Spleen (tissue), 11 donors: Measurements from ENCODE around the gene NTNG1. TPM values are rescaled to one million over a fixed set of nuclear protein-coding genes. Genes with fewer than 3 reads are reported as not detected.

Experiments used
- DNase-seq: peaks from one replicate; pipeline ENCODE4 v3.0.0-alpha.2; 2020
- H3K27ac ChIP-seq, 8 donors: fragments of 200-600 bp; sonication (generic) in 7 of 8; 1 replicate in 4 of 8; 2 replicates in 4 of 8; pipeline versions ENCODE4 v1.5.0 to v1.8.0; 2016 to 2021; ENCODE audit warnings: inconsistent platforms in 4 of 8, mild to moderate bottlenecking in 4 of 8, moderate library complexity in 1 of 8
- H3K27me3 ChIP-seq, 7 donors: fragments of 200-600 bp; sonication (generic) in 6 of 7; replicated peaks in 1 of 7; 1 replicate in 4 of 7; 2 replicates in 3 of 7; pipeline versions ENCODE4 v1.5.0 to v1.8.0; 2016 to 2021; ENCODE audit warnings: inconsistent platforms in 3 of 7, mild to moderate bottlenecking in 1 of 7
- H3K36me3 ChIP-seq, 6 donors: fragments of 200-600 bp; sonication (generic) in 5 of 6; 1 replicate in 4 of 6; 2 replicates in 2 of 6; pipeline versions ENCODE4 v1.5.0 to v1.8.0; 2016 to 2021; ENCODE audit warnings: inconsistent platforms in 2 of 6
- H3K4me1 ChIP-seq, 6 donors: fragments of 200-600 bp; sonication (generic) in 5 of 6; 1 replicate in 3 of 6; 2 replicates in 3 of 6; pipeline versions ENCODE4 v1.5.0 to v1.8.0; 2016 to 2021; ENCODE audit warnings: inconsistent platforms in 3 of 6
- H3K4me3 ChIP-seq, 8 donors: fragments of 200-600 bp; sonication (generic) in 7 of 8; 1 replicate in 4 of 8; 2 replicates in 4 of 8; pipeline versions ENCODE4 v1.5.0 to v1.8.0; 2016 to 2021; ENCODE audit warnings: inconsistent platforms in 4 of 8, mild to moderate bottlenecking in 4 of 8, moderate library complexity in 2 of 8
- H3K9me3 ChIP-seq, 8 donors: fragments of 200-600 bp; sonication (generic) in 7 of 8; 1 replicate in 4 of 8; 2 replicates in 4 of 8; pipeline versions ENCODE4 v1.5.0 to v1.8.0; 2016 to 2021; ENCODE audit warnings: inconsistent platforms in 4 of 8
- CTCF ChIP-seq, 11 experiments: fragments of 200-600 bp in 7 of 11; fragments of 450-650 bp in 4 of 11; sonication (generic) in 4 of 11; IDR thresholded peaks in 8 of 11; conservative IDR thresholded peaks in 3 of 11; 1 replicate in 7 of 11; 2 replicates in 4 of 11; pipeline versions ENCODE4 v1.4.0 to v1.8.0; 2016 to 2021; ENCODE audit warnings: antibody characterized with exemption in 11 of 11, inconsistent platforms in 4 of 11, mild to moderate bottlenecking in 1 of 11
- POLR2A ChIP-seq, 3 donors: fragments of 450-650 bp; IDR thresholded peaks; one replicate each; pipeline ENCODE4 v1.5.1; 2017; ENCODE audit warnings: antibody characterized with exemption in 3 of 3, mild to moderate bottlenecking in 1 of 3
- POLR2AphosphoS5 ChIP-seq, 3 donors: sonication (generic); formaldehyde crosslinking; IDR thresholded peaks; one replicate each; pipeline ENCODE4 v1.5.1; 2017; ENCODE audit warnings: antibody characterized with exemption in 3 of 3
- WGBS, 5 donors: extraction: QIAGEN DNeasy Blood & Tissue Kit in 3 of 5; methylation state at CpG; one replicate each; pipeline versions ENCODE4 v1.1.5 to v1.1.7; 2013 to 2018; 5-methylcytosine and 5-hydroxymethylcytosine counted together
- intact Hi-C: fragments of 100-400 bp; cut with DNase I; formaldehyde crosslinking; loops from one replicate; pipeline ENCODE4 v1.15.0; 2023; ENCODE audit warnings: low total_unique reads
- polyA plus RNA-seq, 3 donors: library from polyadenylated mRNA; stranded (reverse); fragments of 200-250 nt; gene quantifications; one replicate each; pipeline ENCODE4 v1.2.1, GENCODE V29; 2013
- total RNA-seq, 7 donors: library from RNA; depleted of rRNA in 3 of 7; stranded (reverse); fragments of >200 nt in 3 of 7; fragmentation: NEBNext Ultra II Directional in 4 of 7; extraction: Animal tissue kit (Norgen Biotek cat#: 25700) in 4 of 7; gene quantifications; one replicate each; pipeline versions ENCODE4 v1.1.0 to v1.2.1, GENCODE V29; 2016 to 2021
- donor health status: healthy with polysubstance abuse.
- donor health status: DM: no; HTN: no; CAD: no; lungs with moderate emphysema.
- donor health status: DM: no; HTN: no; CAD: no.
- donor health status: Bipolar disorder and iron deficiency.
- donor health status: healthy.
- donor health status: DM: no; HTN: no; CAD: no.
- donor health status: DM: yes; HTN: yes; CAD: no.

The NTNG1 gene
- total and polyA plus RNA-seq, 10 donors = 0.11 to 2.0 (median 1.1) TPM

- TF ChIP-seq POLR2A (IDR thresholded peaks at IDR 0.05) (no peak), CTCF (IDR thresholded peaks at IDR 0.05 in 8 of 11, conservative IDR thresholded peaks at IDR 0.05 in 3 of 11) (no peak), POLR2AphosphoS5 (IDR thresholded peaks at IDR 0.05) (no peak)
- 20 to 52% (median 42%) methylated on average over 5 of the region's 5 CpGs for WGBS, 5 donors
- no peaks in the 10 kb centered on the region for H3K4me1 ChIP-seq
- no peaks in the 10 kb centered on the region for H3K27me3 ChIP-seq
- H3K36me3 ChIP-seq = no peaks in the 10 kb centered on the region
- no peak for DNase-seq
- intact Hi-C loops = no loop called here
- no peak overlapping the region for H3K4me3 ChIP-seq
- no peaks in the 10 kb centered on the region for H3K9me3 ChIP-seq
- H3K27ac ChIP-seq = no peak overlapping the region
These were observed 40.6 kb downstream of the NTNG1 start for GRCh38 chr1:107181253-107181969.

- intact Hi-C loops = no loop called here
- DNase-seq = no peak
- Histone ChIP-seq H3K27ac (no peak overlapping the region), H3K27me3 (no peaks in the 10 kb centered on the region), H3K9me3 (no peaks in the 10 kb centered on the region), H3K4me3 (no peak overlapping the region), H3K36me3 (no peaks in the 10 kb centered on the region), H3K4me1 (no peaks in the 10 kb centered on the region)
- TF ChIP-seq POLR2AphosphoS5 (IDR thresholded peaks at IDR 0.05) = no peak
- TF ChIP-seq CTCF (IDR thresholded peaks at IDR 0.05 in 8 of 11, conservative IDR thresholded peaks at IDR 0.05 in 3 of 11) = no peak
- no peak for TF ChIP-seq POLR2A (IDR thresholded peaks at IDR 0.05)
- WGBS, 5 donors = 61 to 79% (median 70%) methylated on average over 4 of the region's 4 CpGs
These were observed 42.2 kb downstream of the NTNG1 start for GRCh38 chr1:107183011-107183410.

GRCh38 chr1:107184888-107185287 is 44.0 kb downstream of the NTNG1 start:
- Histone ChIP-seq H3K27ac (no peak overlapping the region), H3K4me1 (no peaks in the 10 kb centered on the region), H3K27me3 (no peaks in the 10 kb centered on the region), H3K4me3 (no peak overlapping the region), H3K9me3 (no peaks in the 10 kb centered on the region), H3K36me3 (no peaks in the 10 kb centered on the region)
- WGBS, 5 donors = 48 to 68% (median 64%) methylated on average over 2 of the region's 2 CpGs
- intact Hi-C loops = no loop called here
- TF ChIP-seq CTCF (IDR thresholded peaks at IDR 0.05 in 8 of 11, conservative IDR thresholded peaks at IDR 0.05 in 3 of 11) (no peak), POLR2AphosphoS5 (IDR thresholded peaks at IDR 0.05) (no peak), POLR2A (IDR thresholded peaks at IDR 0.05) (no peak)
- no peak for DNase-seq

GRCh38 chr1:107187399-107187798 is 46.6 kb downstream of the NTNG1 start:
- WGBS, 5 donors = 52 to 61% (median 55%) methylated on average over 3 of the region's 3 CpGs

More at GRCh38 chr1:107187399-107187798, 46.6 kb downstream of the NTNG1 start:
- Histone ChIP-seq H3K4me3 (no peak overlapping the region), H3K9me3 (peaks cover 0 to 3% (median 0%) of the 10 kb centered on the region in 8 donors), H3K36me3 (no peaks in the 10 kb centered on the region), H3K27ac (no peak overlapping the region), H3K4me1 (no peaks in the 10 kb centered on the region), H3K27me3 (no peaks in the 10 kb centered on the region)
- intact Hi-C loops = no loop called here
- no peak for TF ChIP-seq POLR2A (IDR thresholded peaks at IDR 0.05)
- no peak for TF ChIP-seq CTCF (IDR thresholded peaks at IDR 0.05 in 8 of 11, conservative IDR thresholded peaks at IDR 0.05 in 3 of 11)
- no peak for TF ChIP-seq POLR2AphosphoS5 (IDR thresholded peaks at IDR 0.05)
- DNase-seq = no peak
